Epithelial cell of proximal tubule (primary cell): ENCODE data around the gene CDK1. TPM values are rescaled to one million over a fixed set of nuclear protein-coding genes. Genes with fewer than 3 reads are reported as not detected.

Experiments used
- DNase-seq: peaks from one replicate; pipeline ENCODE4 v3.0.0-alpha.2; 2011; ENCODE audit warnings: low read depth
- H3K4me3 ChIP-seq: 2 replicates; pipeline ENCODE4 v1.5.1; 2011; ENCODE audit warnings: low read depth, mild to moderate bottlenecking, low read length
- total RNA-seq: library from RNA; depleted of rRNA; stranded (reverse); fragments of >200 nt; gene quantifications from 2 replicates; pipeline ENCODE4 v1.2.3, GENCODE V29; 2015
- TF ChIP-seq, protein P1 (sequence below): conservative IDR thresholded peaks from 2 replicates; pipeline ENCODE4 v1.5.1; 2012; ENCODE audit warnings: low read depth, mild to moderate bottlenecking, low read length

The CDK1 gene
- total RNA-seq, 1 donor from 2014 or later, result 127 TPM

DNA sequence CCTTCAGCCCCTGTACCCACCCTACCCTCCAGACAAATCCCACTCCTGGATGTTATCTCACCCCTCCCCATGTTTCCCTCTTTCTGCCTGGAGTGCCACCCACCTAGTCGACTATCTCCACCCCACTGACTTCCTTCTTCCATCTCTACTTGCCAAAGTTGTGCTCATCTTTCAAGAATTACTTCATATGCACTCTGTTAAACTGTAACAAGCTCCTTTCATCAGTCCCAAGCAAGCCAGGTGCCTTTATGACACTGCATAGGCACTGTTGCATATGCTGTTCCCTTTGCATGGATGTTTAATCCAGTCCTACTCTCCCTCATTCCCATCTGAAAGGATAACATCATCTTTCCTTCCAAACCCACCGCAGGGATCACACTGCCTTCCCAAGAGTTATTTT is 8.9 kb upstream of the CDK1 start:
- no peak overlapping the region for H3K4me3 ChIP-seq
- TF ChIP-seq, protein P1, sequence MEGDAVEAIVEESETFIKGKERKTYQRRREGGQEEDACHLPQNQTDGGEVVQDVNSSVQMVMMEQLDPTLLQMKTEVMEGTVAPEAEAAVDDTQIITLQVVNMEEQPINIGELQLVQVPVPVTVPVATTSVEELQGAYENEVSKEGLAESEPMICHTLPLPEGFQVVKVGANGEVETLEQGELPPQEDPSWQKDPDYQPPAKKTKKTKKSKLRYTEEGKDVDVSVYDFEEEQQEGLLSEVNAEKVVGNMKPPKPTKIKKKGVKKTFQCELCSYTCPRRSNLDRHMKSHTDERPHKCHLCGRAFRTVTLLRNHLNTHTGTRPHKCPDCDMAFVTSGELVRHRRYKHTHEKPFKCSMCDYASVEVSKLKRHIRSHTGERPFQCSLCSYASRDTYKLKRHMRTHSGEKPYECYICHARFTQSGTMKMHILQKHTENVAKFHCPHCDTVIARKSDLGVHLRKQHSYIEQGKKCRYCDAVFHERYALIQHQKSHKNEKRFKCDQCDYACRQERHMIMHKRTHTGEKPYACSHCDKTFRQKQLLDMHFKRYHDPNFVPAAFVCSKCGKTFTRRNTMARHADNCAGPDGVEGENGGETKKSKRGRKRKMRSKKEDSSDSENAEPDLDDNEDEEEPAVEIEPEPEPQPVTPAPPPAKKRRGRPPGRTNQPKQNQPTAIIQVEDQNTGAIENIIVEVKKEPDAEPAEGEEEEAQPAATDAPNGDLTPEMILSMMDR, result no peak
- no peak for DNase-seq

DNA sequence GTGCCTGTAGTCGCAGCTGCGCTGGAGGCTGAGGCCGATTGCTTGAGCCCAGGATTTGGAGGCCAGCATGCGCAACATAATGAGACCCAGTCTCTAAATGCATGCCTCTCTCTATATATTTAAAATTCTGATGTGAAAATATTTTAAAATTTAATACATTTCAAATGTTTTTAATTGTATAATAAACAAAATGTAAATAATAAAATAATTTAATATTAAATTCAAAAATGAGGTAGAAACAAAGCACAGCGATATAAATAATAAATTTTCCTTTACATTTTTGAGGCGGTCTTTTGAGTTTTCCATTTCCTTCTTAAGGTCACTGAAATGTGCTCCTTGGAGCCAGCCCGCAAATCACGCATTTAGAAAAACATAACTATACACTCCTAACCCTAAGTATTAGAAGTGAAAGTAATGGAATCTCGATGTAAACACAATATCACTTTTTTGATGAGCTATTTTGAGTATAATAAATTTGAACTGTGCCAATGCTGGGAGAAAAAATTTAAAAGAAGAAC is 523 bp upstream of the CDK1 start:
- peak overlapping the region; percentile 77 for H3K4me3 ChIP-seq
- no peak for DNase-seq
- TF ChIP-seq, protein P1, result no peak

GRCh38 chr10:60778971-60779796 is 906 bp downstream of the CDK1 start:
- TF ChIP-seq, protein P1, result no peak
- H3K4me3 ChIP-seq, result peak overlapping the region; percentile 77
- no peak for DNase-seq

GRCh38 chr10:60781661-60782060 is 3.4 kb downstream of the CDK1 start:
- H3K4me3 ChIP-seq, result peak overlapping the region; percentile 4
- TF ChIP-seq, protein P1, result no peak
- no peak for DNase-seq

- H3K4me3 ChIP-seq, result no peak overlapping the region
- TF ChIP-seq, protein P1, result no peak
- no peak for DNase-seq
These were observed 6.4 kb downstream of the CDK1 start for GRCh38 chr10:60784641-60785040.

DNA sequence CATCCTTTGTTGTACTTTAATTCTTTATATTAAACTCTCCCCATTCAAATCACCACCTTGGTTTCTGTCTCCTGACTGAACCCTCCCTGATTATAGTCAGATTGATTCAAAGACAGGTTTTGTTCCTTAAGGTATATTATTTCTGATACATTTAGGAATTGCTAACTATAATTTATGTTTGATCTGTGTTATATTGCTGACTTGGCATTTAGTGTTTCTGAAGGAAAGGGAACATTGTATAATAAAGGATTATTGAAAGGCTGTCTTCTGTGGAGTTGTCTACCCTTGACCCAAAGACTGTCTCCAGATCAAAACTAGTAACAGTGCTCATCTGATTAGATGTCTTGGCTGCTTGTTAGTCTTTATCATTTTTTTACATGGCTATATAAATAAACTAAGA is 10.3 kb downstream of the CDK1 start:
- H3K4me3 ChIP-seq, result no peak overlapping the region
- TF ChIP-seq, protein P1, result no peak
- no peak for DNase-seq

DNA sequence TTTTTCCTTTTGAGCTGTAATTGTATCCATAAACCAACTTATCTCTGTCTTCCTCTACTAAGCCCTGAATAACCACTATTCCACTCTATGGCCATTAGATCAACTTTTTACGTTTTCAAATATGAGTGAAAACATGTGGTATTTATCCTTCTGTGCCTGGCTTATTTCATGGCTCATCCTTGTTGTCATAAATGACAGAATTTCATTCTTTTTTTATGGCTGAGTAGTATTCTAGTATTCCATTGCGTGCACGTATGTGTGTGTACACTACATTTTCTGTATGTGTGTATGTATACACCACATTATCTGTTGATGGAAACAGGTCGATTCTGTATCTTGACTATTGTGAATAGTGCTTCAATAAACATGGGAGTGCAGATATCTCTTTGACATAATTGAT is 11.1 kb downstream of the CDK1 start:
- DNase-seq, result no peak
- no peak overlapping the region for H3K4me3 ChIP-seq
- TF ChIP-seq, protein P1, result no peak
